Small intestine (tissue), 7 donors: Measurements from ENCODE around the gene COG5. TPM values are rescaled to one million over a fixed set of nuclear protein-coding genes. Genes with fewer than 3 reads are reported as not detected.

ENCODE experiments used
- DNase-seq, 2 donors: peaks; one replicate each; pipeline versions ENCODE4 v3.0.0 to v3.0.0-alpha.2; 2013
- FAIRE-seq: peaks from 2 replicates; lab custom pipeline; 2012; peaks lifted over from hg19 to GRCh38; lab: Jason Lieb, UNC
- H3K27ac ChIP-seq, 3 donors: one replicate each; pipeline ENCODE4 v1.5.1; 2013; ENCODE audit warnings: low read length in 2 of 3, mild to moderate bottlenecking in 2 of 3, control low read depth in 1 of 3, inconsistent platforms in 1 of 3, low read depth in 1 of 3, moderate library complexity in 1 of 3
- H3K27me3 ChIP-seq, 3 donors: one replicate each; pipeline ENCODE4 v1.6.1; 2013; ENCODE audit warnings: low read length in 3 of 3, inconsistent platforms in 1 of 3; ENCODE audit not compliant: control insufficient read depth in 3 of 3, insufficient read depth in 3 of 3
- H3K36me3 ChIP-seq, 3 donors: one replicate each; pipeline ENCODE4 v1.6.1; 2013; ENCODE audit warnings: low read length in 3 of 3, inconsistent platforms in 1 of 3, low read depth in 1 of 3, mild to moderate bottlenecking in 1 of 3, moderate library complexity in 1 of 3; ENCODE audit not compliant: control insufficient read depth in 3 of 3, insufficient read depth in 2 of 3
- H3K4me1 ChIP-seq, 3 donors: one replicate each; pipeline ENCODE4 v1.6.1; 2013; ENCODE audit warnings: low read length in 2 of 3, inconsistent platforms in 1 of 3, low read depth in 1 of 3, mild to moderate bottlenecking in 1 of 3, moderate library complexity in 1 of 3; ENCODE audit not compliant: control insufficient read depth in 3 of 3, insufficient read depth in 2 of 3
- H3K4me3 ChIP-seq, 3 donors: one replicate each; pipeline ENCODE4 v1.5.1; 2013; ENCODE audit warnings: low read length in 3 of 3, control low read depth in 1 of 3, inconsistent platforms in 1 of 3, low read depth in 1 of 3, mild to moderate bottlenecking in 1 of 3, moderate library complexity in 1 of 3
- H3K9me3 ChIP-seq, 2 donors: one replicate each; pipeline ENCODE4 v1.6.1; 2013; ENCODE audit warnings: low read depth in 1 of 2, low read length in 1 of 2; ENCODE audit not compliant: control insufficient read depth in 2 of 2, insufficient read depth in 1 of 2
- WGBS, 3 donors: extraction: QIAGEN DNeasy Blood & Tissue Kit; methylation state at CpG; one replicate each; pipeline ENCODE4 v1.1.7; 2013; 5-methylcytosine and 5-hydroxymethylcytosine counted together
- polyA plus RNA-seq, 4 donors: library from polyadenylated mRNA; stranded (reverse) in 3 of 4; unstranded in 1 of 4; fragments of 200-250 nt in 3 of 4; fragments of 120-200 nt in 1 of 4; gene quantifications; one replicate each; pipeline versions ENCODE4 v1.2.1 to v1.2.3, GENCODE V29; 2013
- donor health status: healthy with polysubstance abuse.
- donor health status: control.
- donor health status: control.
- donor health status: Bipolar disorder and iron deficiency.
- donor health status: healthy.

COG5 gene
- polyA plus RNA-seq, 4 donors, result 10.3 to 41.6 (median 12.5) TPM

DNA sequence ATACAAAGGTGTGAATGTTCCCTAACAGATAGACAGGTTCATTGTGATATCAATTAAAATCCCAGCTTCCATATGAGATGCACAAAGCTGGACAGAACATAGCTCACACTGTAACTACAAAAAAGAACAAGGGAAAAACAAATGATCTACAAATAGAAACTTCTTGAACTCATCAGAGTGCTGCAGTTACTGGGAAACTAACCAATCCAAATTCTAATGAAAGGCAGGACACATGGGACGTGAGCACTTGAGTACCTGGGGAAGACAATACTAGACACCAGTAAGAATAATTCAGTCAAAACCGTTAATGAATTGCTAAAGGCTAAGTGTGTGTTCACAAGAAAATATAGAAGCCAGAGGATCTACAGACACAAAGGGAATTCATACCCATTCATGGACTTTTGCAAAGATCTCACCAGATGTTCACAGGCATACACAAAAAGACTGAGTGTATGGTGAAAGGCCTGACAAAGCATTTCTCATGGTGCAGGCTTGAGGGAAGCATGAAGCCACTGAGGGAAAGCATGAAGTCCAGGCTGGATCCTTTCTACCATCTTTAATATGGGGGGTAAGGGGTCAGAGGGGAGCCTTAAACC is 101.7 kb downstream of the COG5 start:
- DNase-seq, result no peak
- H3K9me3 ChIP-seq, result no peaks in the 10 kb centered on the region
- no peak overlapping the region for H3K4me3 ChIP-seq
- no peaks in the 10 kb centered on the region for H3K4me1 ChIP-seq
- H3K36me3 ChIP-seq, result peaks cover 0 to 10% (median 2%) of the 10 kb centered on the region in 3 donors
- no peak for FAIRE-seq
- H3K27me3 ChIP-seq, result no peaks in the 10 kb centered on the region
- no peak overlapping the region for H3K27ac ChIP-seq
- WGBS, 3 donors, result 86 to 87% (median 87%) methylated on average over 2 of the region's 2 CpGs

- Histone ChIP-seq H3K4me1 (no peaks in the 10 kb centered on the region), H3K27me3 (no peaks in the 10 kb centered on the region), H3K36me3 (peaks cover 0 to 7% (median 2%) of the 10 kb centered on the region in 3 donors), H3K9me3 (no peaks in the 10 kb centered on the region), H3K4me3 (no peak overlapping the region), H3K27ac (no peak overlapping the region)
- FAIRE-seq (no peak), DNase-seq (no peak)
- whole genome bisulfite sequencing, 3 donors, result 90 to 100% (median 100%) methylated on average over 1 of the region's 1 CpG
These were observed 110.3 kb downstream of the COG5 start for GRCh38 chr7:107453388-107453787.

- Histone ChIP-seq H3K27ac (no peak overlapping the region), H3K27me3 (no peaks in the 10 kb centered on the region), H3K9me3 (no peaks in the 10 kb centered on the region), H3K36me3 (peaks cover 0 to 2% (median 2%) of the 10 kb centered on the region in 3 donors), H3K4me1 (no peaks in the 10 kb centered on the region), H3K4me3 (no peak overlapping the region)
- no peak for DNase-seq
- WGBS, 3 donors, result 99 to 100% (median 100%) methylated on average over 1 of the region's 1 CpG
- no peak for FAIRE-seq
These were observed 112.8 kb downstream of the COG5 start for GRCh38 chr7:107450970-107451369.

GRCh38 chr7:107446988-107447387 is 116.7 kb downstream of the COG5 start:
- H3K27me3 ChIP-seq, result no peaks in the 10 kb centered on the region
- H3K27ac ChIP-seq, result no peak overlapping the region
- FAIRE-seq, result no peak
- no peak for DNase-seq
- 88 to 100% (median 97%) methylated on average over 1 of the region's 1 CpG for WGBS, 3 donors
- no peaks in the 10 kb centered on the region for H3K4me1 ChIP-seq
- peaks cover 0 to 2% (median 2%) of the 10 kb centered on the region in 3 donors for H3K36me3 ChIP-seq
- H3K4me3 ChIP-seq, result no peak overlapping the region
- H3K9me3 ChIP-seq, result no peaks in the 10 kb centered on the region

- Histone ChIP-seq H3K36me3 (peaks cover 0 to 2% (median 2%) of the 10 kb centered on the region in 3 donors), H3K4me1 (no peaks in the 10 kb centered on the region), H3K4me3 (no peak overlapping the region), H3K9me3 (no peaks in the 10 kb centered on the region), H3K27me3 (no peaks in the 10 kb centered on the region), H3K27ac (no peak overlapping the region)
- DNase-seq (no peak), FAIRE-seq (no peak)
- 97 to 100% (median 100%) methylated on average over 1 of the region's 1 CpG for WGBS, 3 donors
These were observed 117.2 kb downstream of the COG5 start for GRCh38 chr7:107446531-107446930.

DNA sequence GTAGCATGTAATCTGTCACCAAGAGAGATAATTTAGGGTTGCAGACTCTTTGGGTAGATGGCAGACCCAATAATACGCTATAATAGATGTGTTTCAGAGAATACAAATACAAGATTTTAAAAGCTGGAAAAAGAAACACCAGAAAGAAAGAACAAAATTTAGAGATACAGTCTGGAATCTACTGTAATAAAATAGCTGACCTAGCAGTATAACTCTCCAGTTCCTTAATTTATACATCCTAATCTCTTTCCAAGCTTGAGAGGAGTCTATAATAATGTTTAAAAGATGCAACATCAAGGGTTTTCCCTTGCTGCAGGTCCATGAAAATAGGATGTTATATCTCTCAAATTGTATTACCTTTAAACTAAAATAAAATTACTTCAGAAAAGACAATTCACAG is 121.0 kb downstream of the COG5 start:
- Histone ChIP-seq H3K27ac (no peak overlapping the region), H3K36me3 (no peaks in the 10 kb centered on the region), H3K4me3 (no peak overlapping the region), H3K27me3 (no peaks in the 10 kb centered on the region), H3K9me3 (no peaks in the 10 kb centered on the region), H3K4me1 (no peaks in the 10 kb centered on the region)
- DNase-seq, result no peak
- 95 to 100% (median 97%) methylated on average over 1 of the region's 1 CpG for WGBS, 3 donors
- FAIRE-seq, result no peak

DNA sequence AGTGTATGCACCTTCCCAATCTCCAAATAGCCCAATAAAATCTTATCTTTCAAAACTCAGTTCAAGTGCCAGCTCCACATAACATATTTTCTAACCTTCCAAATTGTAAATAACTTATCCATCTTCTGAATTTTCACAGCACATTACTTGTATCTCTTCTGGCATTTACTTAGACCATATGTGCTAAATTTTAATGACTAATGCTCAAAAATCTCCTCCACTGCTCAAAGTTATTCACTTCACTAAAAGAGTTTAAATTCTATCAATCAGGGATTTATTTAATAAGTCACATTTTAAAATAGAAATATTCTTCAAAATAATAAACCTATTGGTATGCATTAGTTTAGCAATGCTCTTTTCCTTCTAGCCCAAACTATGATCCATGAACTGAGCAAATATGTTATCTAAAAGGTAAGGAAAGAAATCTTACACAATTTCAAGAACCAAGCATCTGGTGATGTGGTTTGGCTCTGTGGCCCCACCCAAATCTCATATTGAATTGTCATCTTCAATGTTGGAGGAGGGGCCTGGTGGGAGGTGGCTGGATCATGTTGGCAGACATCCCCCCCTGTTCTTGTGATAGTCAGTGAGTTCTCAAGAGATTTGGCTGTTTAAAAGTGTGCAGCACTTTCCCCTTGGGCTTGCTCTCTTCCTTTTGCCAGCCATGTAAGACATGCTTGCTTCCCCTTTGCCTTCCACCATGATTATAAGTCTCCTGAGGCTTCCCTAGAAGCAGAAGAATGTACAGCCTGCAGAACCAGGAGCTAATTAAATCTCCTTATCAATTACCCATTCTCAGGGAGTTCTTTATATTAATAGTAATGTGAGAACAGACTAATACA is 121.9 kb downstream of the COG5 start:
- no peak for FAIRE-seq
- Histone ChIP-seq H3K9me3 (no peaks in the 10 kb centered on the region), H3K36me3 (no peaks in the 10 kb centered on the region), H3K4me1 (no peaks in the 10 kb centered on the region), H3K27me3 (no peaks in the 10 kb centered on the region), H3K4me3 (no peak overlapping the region), H3K27ac (no peak overlapping the region)
- DNase-seq, result no peak

GRCh38 chr7:107439025-107439424 is 124.7 kb downstream of the COG5 start:
- Histone ChIP-seq H3K9me3 (no peaks in the 10 kb centered on the region), H3K27me3 (no peaks in the 10 kb centered on the region), H3K4me3 (no peak overlapping the region), H3K36me3 (no peaks in the 10 kb centered on the region), H3K4me1 (no peaks in the 10 kb centered on the region), H3K27ac (no peak overlapping the region)
- no peak for FAIRE-seq
- DNase-seq, result no peak
- WGBS, 3 donors, result 92 to 95% (median 94%) methylated on average over 5 of the region's 5 CpGs
